ENCODE results near the gene HNRNPA3. TPM values are rescaled to one million over a fixed set of nuclear protein-coding genes. Genes with fewer than 3 reads are reported as not detected.
A peak's percentile ranks its signal among the peaks of the same experiment; 100 is the strongest.

Gene HNRNPA3
- total and polyA plus RNA-seq, 10 of the 15 experiments (the other 5 are each of a cell fraction or from before 2014, with no cell fraction given) = 40.4 to 343 (median 206) TPM

DNA sequence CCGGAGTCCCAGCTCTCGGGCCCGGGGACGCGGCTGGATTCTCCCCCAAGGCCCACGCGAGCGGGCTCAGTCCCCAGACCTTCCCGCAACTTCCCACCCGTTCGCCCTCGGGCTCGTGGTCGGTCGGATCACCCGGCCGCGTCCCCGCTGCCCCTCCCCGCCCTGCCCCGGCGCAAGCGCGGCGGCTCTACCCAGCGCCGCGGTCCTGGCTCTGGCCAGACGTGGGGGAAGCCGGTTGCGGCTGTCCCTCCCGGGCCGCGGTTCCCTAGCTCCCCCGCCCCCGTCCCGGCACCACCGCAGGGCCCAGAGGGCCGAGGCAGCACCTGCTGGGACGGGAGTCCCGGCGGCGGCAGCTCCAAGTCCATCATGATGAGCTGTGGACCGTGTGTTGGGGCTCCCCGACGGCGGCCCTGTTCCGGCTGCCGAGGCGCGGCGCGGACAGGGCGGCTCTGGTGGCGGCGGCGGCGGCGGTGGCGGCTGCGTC is 51.7 kb downstream of the HNRNPA3 start (continued):
- TF ChIP-seq, protein P1, sequence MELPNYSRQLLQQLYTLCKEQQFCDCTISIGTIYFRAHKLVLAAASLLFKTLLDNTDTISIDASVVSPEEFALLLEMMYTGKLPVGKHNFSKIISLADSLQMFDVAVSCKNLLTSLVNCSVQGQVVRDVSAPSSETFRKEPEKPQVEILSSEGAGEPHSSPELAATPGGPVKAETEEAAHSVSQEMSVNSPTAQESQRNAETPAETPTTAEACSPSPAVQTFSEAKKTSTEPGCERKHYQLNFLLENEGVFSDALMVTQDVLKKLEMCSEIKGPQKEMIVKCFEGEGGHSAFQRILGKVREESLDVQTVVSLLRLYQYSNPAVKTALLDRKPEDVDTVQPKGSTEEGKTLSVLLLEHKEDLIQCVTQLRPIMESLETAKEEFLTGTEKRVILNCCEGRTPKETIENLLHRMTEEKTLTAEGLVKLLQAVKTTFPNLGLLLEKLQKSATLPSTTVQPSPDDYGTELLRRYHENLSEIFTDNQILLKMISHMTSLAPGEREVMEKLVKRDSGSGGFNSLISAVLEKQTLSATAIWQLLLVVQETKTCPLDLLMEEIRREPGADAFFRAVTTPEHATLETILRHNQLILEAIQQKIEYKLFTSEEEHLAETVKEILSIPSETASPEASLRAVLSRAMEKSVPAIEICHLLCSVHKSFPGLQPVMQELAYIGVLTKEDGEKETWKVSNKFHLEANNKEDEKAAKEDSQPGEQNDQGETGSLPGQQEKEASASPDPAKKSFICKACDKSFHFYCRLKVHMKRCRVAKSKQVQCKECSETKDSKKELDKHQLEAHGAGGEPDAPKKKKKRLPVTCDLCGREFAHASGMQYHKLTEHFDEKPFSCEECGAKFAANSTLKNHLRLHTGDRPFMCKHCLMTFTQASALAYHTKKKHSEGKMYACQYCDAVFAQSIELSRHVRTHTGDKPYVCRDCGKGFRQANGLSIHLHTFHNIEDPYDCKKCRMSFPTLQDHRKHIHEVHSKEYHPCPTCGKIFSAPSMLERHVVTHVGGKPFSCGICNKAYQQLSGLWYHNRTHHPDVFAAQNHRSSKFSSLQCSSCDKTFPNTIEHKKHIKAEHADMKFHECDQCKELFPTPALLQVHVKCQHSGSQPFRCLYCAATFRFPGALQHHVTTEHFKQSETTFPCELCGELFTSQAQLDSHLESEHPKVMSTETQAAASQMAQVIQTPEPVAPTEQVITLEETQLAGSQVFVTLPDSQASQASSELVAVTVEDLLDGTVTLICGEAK (IDR thresholded peaks at IDR 0.05; ENCODE audit: borderline replicate concordance) = no peak
- 0 out of 2 replicates have a peak, but pooled peaks have one; percentile 32 for TF ChIP-seq NFXL1 (IDR thresholded peaks at IDR 0.05; ENCODE audit: borderline replicate concordance)
- no peak for TF ChIP-seq BHLHE40 (IDR thresholded peaks at IDR 0.05; ENCODE audit: borderline replicate concordance in 1 of 2, low read depth in 2 of 2, low read length in 1 of 2)
- TF ChIP-seq NRF1 (conservative IDR thresholded peaks at IDR 0.05; ENCODE audit: low read depth, low read length) = 0 out of 2 replicates have a peak, but pooled peaks have one; percentile 2
- no peak for TF ChIP-seq SREBF1 (IDR thresholded peaks at IDR 0.05; ENCODE audit: low read length)
- no peak for TF ChIP-seq PAX5 (IDR thresholded peaks at IDR 0.05; ENCODE audit: borderline replicate concordance, low read depth, low read length)
- TF ChIP-seq, protein P2, sequence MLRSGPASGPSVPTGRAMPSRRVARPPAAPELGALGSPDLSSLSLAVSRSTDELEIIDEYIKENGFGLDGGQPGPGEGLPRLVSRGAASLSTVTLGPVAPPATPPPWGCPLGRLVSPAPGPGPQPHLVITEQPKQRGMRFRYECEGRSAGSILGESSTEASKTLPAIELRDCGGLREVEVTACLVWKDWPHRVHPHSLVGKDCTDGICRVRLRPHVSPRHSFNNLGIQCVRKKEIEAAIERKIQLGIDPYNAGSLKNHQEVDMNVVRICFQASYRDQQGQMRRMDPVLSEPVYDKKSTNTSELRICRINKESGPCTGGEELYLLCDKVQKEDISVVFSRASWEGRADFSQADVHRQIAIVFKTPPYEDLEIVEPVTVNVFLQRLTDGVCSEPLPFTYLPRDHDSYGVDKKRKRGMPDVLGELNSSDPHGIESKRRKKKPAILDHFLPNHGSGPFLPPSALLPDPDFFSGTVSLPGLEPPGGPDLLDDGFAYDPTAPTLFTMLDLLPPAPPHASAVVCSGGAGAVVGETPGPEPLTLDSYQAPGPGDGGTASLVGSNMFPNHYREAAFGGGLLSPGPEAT (IDR thresholded peaks at IDR 0.05; ENCODE audit: low read depth) = no peak
- no peak for TF ChIP-seq CREB1 (IDR thresholded peaks at IDR 0.05; ENCODE audit: low read depth)
- no peak for TF ChIP-seq ZNF274 (IDR thresholded peaks at IDR 0.05; ENCODE audit: insufficient read depth, insufficient read length)
- TF ChIP-seq SP1 (IDR thresholded peaks at IDR 0.05; ENCODE audit: low read depth, low read length) = no peak
- TF ChIP-seq CBFB (IDR thresholded peaks at IDR 0.05; ENCODE audit: low read depth) = no peak
- TF ChIP-seq HDGF (IDR thresholded peaks at IDR 0.05) = no peak
- TF ChIP-seq, protein P3, sequence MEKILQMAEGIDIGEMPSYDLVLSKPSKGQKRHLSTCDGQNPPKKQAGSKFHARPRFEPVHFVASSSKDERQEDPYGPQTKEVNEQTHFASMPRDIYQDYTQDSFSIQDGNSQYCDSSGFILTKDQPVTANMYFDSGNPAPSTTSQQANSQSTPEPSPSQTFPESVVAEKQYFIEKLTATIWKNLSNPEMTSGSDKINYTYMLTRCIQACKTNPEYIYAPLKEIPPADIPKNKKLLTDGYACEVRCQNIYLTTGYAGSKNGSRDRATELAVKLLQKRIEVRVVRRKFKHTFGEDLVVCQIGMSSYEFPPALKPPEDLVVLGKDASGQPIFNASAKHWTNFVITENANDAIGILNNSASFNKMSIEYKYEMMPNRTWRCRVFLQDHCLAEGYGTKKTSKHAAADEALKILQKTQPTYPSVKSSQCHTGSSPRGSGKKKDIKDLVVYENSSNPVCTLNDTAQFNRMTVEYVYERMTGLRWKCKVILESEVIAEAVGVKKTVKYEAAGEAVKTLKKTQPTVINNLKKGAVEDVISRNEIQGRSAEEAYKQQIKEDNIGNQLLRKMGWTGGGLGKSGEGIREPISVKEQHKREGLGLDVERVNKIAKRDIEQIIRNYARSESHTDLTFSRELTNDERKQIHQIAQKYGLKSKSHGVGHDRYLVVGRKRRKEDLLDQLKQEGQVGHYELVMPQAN (conservative IDR thresholded peaks at IDR 0.05) = peak; percentile 52; the same call in 1 of the 2 replicates
- no peak for TF ChIP-seq FOS (IDR thresholded peaks at IDR 0.05; ENCODE audit: borderline replicate concordance, extremely low read depth, insufficient read length)
- TF ChIP-seq NBN (IDR thresholded peaks at IDR 0.05) = no peak
- TF ChIP-seq, protein P4, sequence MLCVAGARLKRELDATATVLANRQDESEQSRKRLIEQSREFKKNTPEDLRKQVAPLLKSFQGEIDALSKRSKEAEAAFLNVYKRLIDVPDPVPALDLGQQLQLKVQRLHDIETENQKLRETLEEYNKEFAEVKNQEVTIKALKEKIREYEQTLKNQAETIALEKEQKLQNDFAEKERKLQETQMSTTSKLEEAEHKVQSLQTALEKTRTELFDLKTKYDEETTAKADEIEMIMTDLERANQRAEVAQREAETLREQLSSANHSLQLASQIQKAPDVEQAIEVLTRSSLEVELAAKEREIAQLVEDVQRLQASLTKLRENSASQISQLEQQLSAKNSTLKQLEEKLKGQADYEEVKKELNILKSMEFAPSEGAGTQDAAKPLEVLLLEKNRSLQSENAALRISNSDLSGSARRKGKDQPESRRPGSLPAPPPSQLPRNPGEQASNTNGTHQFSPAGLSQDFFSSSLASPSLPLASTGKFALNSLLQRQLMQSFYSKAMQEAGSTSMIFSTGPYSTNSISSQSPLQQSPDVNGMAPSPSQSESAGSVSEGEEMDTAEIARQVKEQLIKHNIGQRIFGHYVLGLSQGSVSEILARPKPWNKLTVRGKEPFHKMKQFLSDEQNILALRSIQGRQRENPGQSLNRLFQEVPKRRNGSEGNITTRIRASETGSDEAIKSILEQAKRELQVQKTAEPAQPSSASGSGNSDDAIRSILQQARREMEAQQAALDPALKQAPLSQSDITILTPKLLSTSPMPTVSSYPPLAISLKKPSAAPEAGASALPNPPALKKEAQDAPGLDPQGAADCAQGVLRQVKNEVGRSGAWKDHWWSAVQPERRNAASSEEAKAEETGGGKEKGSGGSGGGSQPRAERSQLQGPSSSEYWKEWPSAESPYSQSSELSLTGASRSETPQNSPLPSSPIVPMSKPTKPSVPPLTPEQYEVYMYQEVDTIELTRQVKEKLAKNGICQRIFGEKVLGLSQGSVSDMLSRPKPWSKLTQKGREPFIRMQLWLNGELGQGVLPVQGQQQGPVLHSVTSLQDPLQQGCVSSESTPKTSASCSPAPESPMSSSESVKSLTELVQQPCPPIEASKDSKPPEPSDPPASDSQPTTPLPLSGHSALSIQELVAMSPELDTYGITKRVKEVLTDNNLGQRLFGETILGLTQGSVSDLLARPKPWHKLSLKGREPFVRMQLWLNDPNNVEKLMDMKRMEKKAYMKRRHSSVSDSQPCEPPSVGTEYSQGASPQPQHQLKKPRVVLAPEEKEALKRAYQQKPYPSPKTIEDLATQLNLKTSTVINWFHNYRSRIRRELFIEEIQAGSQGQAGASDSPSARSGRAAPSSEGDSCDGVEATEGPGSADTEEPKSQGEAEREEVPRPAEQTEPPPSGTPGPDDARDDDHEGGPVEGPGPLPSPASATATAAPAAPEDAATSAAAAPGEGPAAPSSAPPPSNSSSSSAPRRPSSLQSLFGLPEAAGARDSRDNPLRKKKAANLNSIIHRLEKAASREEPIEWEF (IDR thresholded peaks at IDR 0.05; ENCODE audit: insufficient replicate concordance, low read depth, low read length) = no peak
- peak; percentile 60 for TF ChIP-seq POLR2AphosphoS5 (IDR thresholded peaks at IDR 0.05; ENCODE audit: low read length)
- TF ChIP-seq ESRRA (IDR thresholded peaks at IDR 0.05; ENCODE audit: low read length) = no peak
